Vagina (tissue), 2 donors: ENCODE data around the gene ULK2.

Source experiments
- POLR2AphosphoS5 ChIP-seq, 2 donors: sonication (generic); formaldehyde crosslinking; IDR thresholded peaks; one replicate each; pipeline ENCODE4 v1.9.0; 2017; ENCODE audit warnings: antibody characterized with exemption in 2 of 2, mild to moderate bottlenecking in 2 of 2, low read depth in 1 of 2; ENCODE audit not compliant: insufficient read depth in 1 of 2
- TF ChIP-seq, protein P1 (sequence below), 3 experiments: fragments of 450-650 bp in 2 of 3; fragments of 200-600 bp in 1 of 3; sonication (generic) in 1 of 3; IDR thresholded peaks; one replicate each; pipeline ENCODE4 v1.5.1; 2017 to 2019; ENCODE audit warnings: antibody characterized with exemption in 3 of 3, mild to moderate bottlenecking in 2 of 3, moderate library complexity in 2 of 3

DNA sequence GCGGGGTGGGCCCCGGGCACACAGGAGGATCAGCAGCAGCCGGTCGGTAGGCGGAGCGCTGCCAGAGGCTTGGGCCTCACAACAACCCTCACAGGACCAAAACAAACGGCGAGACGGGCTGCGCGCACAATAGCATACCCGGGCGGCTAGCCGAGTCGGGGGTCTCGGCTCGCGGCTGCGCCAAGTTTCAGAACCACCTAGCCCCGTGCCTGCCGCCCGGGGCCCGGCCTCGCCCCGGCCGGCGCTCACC lies 732 bp downstream of the ULK2 start:
- TF ChIP-seq POLR2AphosphoS5 (IDR thresholded peaks at IDR 0.05; ENCODE audit: insufficient read depth in 1 of 2, low read depth in 1 of 2): no peak
- TF ChIP-seq, protein P1, sequence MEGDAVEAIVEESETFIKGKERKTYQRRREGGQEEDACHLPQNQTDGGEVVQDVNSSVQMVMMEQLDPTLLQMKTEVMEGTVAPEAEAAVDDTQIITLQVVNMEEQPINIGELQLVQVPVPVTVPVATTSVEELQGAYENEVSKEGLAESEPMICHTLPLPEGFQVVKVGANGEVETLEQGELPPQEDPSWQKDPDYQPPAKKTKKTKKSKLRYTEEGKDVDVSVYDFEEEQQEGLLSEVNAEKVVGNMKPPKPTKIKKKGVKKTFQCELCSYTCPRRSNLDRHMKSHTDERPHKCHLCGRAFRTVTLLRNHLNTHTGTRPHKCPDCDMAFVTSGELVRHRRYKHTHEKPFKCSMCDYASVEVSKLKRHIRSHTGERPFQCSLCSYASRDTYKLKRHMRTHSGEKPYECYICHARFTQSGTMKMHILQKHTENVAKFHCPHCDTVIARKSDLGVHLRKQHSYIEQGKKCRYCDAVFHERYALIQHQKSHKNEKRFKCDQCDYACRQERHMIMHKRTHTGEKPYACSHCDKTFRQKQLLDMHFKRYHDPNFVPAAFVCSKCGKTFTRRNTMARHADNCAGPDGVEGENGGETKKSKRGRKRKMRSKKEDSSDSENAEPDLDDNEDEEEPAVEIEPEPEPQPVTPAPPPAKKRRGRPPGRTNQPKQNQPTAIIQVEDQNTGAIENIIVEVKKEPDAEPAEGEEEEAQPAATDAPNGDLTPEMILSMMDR (IDR thresholded peaks at IDR 0.05): peak in 1 of 3 experiments; percentile 17
